Measurements from ENCODE around the gene SLIT3. TPM values are rescaled to one million over a fixed set of nuclear protein-coding genes. Genes with fewer than 3 reads are reported as not detected.

The SLIT3 gene
- polyA plus RNA-seq, 1 of the 3 experiments (the other 2 are of a cell fraction): 119 TPM

- Histone ChIP-seq H3K4me2 (no peak overlapping the region), H3K4me1 (ENCODE audit: control insufficient read depth in 1 of 2, insufficient read depth in 2 of 2, low read depth in 1 of 2, low read length in 1 of 2) (peaks cover 4 to 48% of the 10 kb centered on the region in 2 experiments; a peak in 3 of 4 replicates), H2AFZ (ENCODE audit: low read depth) (no peak overlapping the region), H3K79me2 (ENCODE audit: insufficient read depth) (peaks cover 14% of the 10 kb centered on the region), H3K9me2 (no peaks in the 10 kb centered on the region), H3K27ac (ENCODE audit: low read depth in 2 of 2, low read length in 1 of 2) (peak overlapping the region in 1 of 2 experiments; percentile 95; a peak in 2 of 4 replicates), H3K4me3 (ENCODE audit: low read depth in 2 of 2, low read length in 1 of 2) (no peak overlapping the region), H4K20me1 (ENCODE audit: insufficient read depth) (no peaks in the 10 kb centered on the region), H3F3A (replicated peaks; ENCODE audit: insufficient read depth) (peaks cover 12% of the 10 kb centered on the region), H3K9me3 (no peaks in the 10 kb centered on the region), H3K36me3 (replicated peaks in 1 of 2; ENCODE audit: control insufficient read depth in 1 of 2, insufficient read depth in 2 of 2, low read length in 1 of 2) (peaks cover 0 to 29% of the 10 kb centered on the region in 2 experiments), H3K9ac (no peak overlapping the region), H3K27me3 (ENCODE audit: insufficient read depth) (no peaks in the 10 kb centered on the region)
- DNase-seq: no peak
- 96% methylated on average over 3 of the region's 3 CpGs for WGBS (ENCODE audit: low lambda C conversion rate)
- POLR2A ChIA-PET: interaction anchor here (1.2 to 1.5 kb wide), 2 partner anchors 25 to 63 kb away, joined by 3 to 5 read pairs; no protein-coding TSS in a partner anchor
- TF ChIP-seq RXRA (IDR thresholded peaks at IDR 0.05; ENCODE audit: borderline replicate concordance, low read depth) (no peak), SIN3A (IDR thresholded peaks at IDR 0.05; ENCODE audit: borderline replicate concordance, low read depth, low read length) (no peak), MXI1 (IDR thresholded peaks at IDR 0.05; ENCODE audit: low read depth, low read length) (no peak), RCOR1 (IDR thresholded peaks at IDR 0.05; ENCODE audit: low read length) (no peak), JUND (IDR thresholded peaks at IDR 0.05) (no peak), USF2 (IDR thresholded peaks at IDR 0.05; ENCODE audit: borderline replicate concordance, low read depth, low read length) (no peak), MEF2A (IDR thresholded peaks at IDR 0.05; ENCODE audit: borderline replicate concordance, low read depth) (no peak)
- CTCF ChIA-PET: interaction anchor here (1.1 to 2.6 kb wide), 7 partner anchors 12 to 370 kb away, joined by 3 to 10 read pairs (median 8); no protein-coding TSS in a partner anchor
These were observed 122.2 kb downstream of the SLIT3 start for GRCh38 chr5:169178754-169179153.

- TF ChIP-seq SIN3A (IDR thresholded peaks at IDR 0.05; ENCODE audit: borderline replicate concordance, low read depth, low read length) (no peak), RXRA (IDR thresholded peaks at IDR 0.05; ENCODE audit: borderline replicate concordance, low read depth) (no peak), TCF12 (IDR thresholded peaks at IDR 0.05) (no peak)
- Histone ChIP-seq H3F3A (replicated peaks; ENCODE audit: insufficient read depth) (peaks cover 10% of the 10 kb centered on the region), H3K36me3 (replicated peaks in 1 of 2; ENCODE audit: control insufficient read depth in 1 of 2, insufficient read depth in 2 of 2, low read length in 1 of 2) (peaks cover 0 to 29% of the 10 kb centered on the region in 2 experiments), H2AFZ (ENCODE audit: low read depth) (no peak overlapping the region), H3K9me2 (no peaks in the 10 kb centered on the region), H3K4me3 (ENCODE audit: low read depth in 2 of 2, low read length in 1 of 2) (no peak overlapping the region), H3K79me2 (ENCODE audit: insufficient read depth) (peaks cover 14% of the 10 kb centered on the region), H3K9me3 (no peaks in the 10 kb centered on the region), H3K27me3 (ENCODE audit: insufficient read depth) (no peaks in the 10 kb centered on the region), H4K20me1 (ENCODE audit: insufficient read depth) (no peaks in the 10 kb centered on the region), H3K27ac (ENCODE audit: low read depth in 2 of 2, low read length in 1 of 2) (peak overlapping the region in 1 of 2 experiments; percentile 95; a peak in 2 of 4 replicates), H3K4me1 (ENCODE audit: control insufficient read depth in 1 of 2, insufficient read depth in 2 of 2, low read depth in 1 of 2, low read length in 1 of 2) (peaks cover 4 to 48% of the 10 kb centered on the region in 2 experiments; a peak in 3 of 4 replicates), H3K4me2 (no peak overlapping the region), H3K9ac (no peak overlapping the region)
- WGBS (ENCODE audit: low lambda C conversion rate): 92% methylated on average over 5 of the region's 5 CpGs
- POLR2A ChIA-PET: interaction anchor here (1.2 to 1.6 kb wide), 3 partner anchors 24 to 62 kb away, joined by 3 to 8 read pairs (median 5); no protein-coding TSS in a partner anchor
- CTCF ChIA-PET: interaction anchor here (0.6 to 2.6 kb wide), 14 partner anchors 12 to 370 kb away, joined by 3 to 16 read pairs (median 6); partner anchors contain the start of gene SLIT3
- DNase-seq: no peak
These were observed 122.7 kb downstream of the SLIT3 start for GRCh38 chr5:169178274-169178673.

Data from SK-N-SH (cell line).